ENCODE measurements around the gene TBCC. TPM values are rescaled to one million over a fixed set of nuclear protein-coding genes. Genes with fewer than 3 reads are reported as not detected.

Gene TBCC
- total and polyA plus RNA-seq, 7 experiments from 2014 or later = 39.6 to 119 (median 73.5) TPM

GRCh38 chr6:42787063-42787472 lies 41.2 kb upstream of the TBCC start:
- Histone ChIP-seq H3K36me3 (ENCODE audit: control insufficient read depth in 2 of 3, insufficient read depth in 3 of 3, low read length in 3 of 3) (peaks cover 0 to 14% (median 0%) of the 10 kb centered on the region in 3 experiments), H3K4me3 (ENCODE audit: low read length) (no peak overlapping the region), H3K4me1 (ENCODE audit: control insufficient read depth in 2 of 2, insufficient read depth in 2 of 2, low read length in 2 of 2) (peaks cover 41 to 46% of the 10 kb centered on the region in 2 donors), H3K27ac (ENCODE audit: low read depth, low read length) (peak overlapping the region; percentile 100), H3K9me3 (ENCODE audit: control insufficient read depth in 2 of 3, low read length in 3 of 3) (no peaks in the 10 kb centered on the region), H3K27me3 (ENCODE audit: control insufficient read depth in 2 of 2, insufficient read depth in 2 of 2, low read length in 2 of 2) (no peaks in the 10 kb centered on the region)
- no peak for DNase-seq
- Mint-ChIP-seq H3K9me3 (peaks cover 0 to 2% (median 0%) of the 10 kb centered on the region in 11 donors), H3K4me1 (peaks cover 0 to 41% (median 26%) of the 10 kb centered on the region in 7 donors), H3K4me3 (no peak overlapping the region), H3K27ac (no peak overlapping the region), H3K36me3 (peaks cover 0 to 30% (median 15%) of the 10 kb centered on the region in 5 donors), H3K27me3 (no peaks in the 10 kb centered on the region)
- ChIA-PET POLR2A (interaction anchor here (0.8 to 27.2 kb wide), 4 partner anchors 9 to 95 kb away, joined by 3 to 1628 read pairs (median 240); partner anchors contain the start of gene TBCC), CTCF (no interaction called here)
- intact Hi-C loops (cut with micrococcal nuclease) = loop anchor here in 1 of 2 donors (10.0 kb wide), 1 partner anchor 188 kb away; the partner anchor contains the start of gene PEX6
- no peak for ATAC-seq

- intact Hi-C loops (cut with micrococcal nuclease) = loop anchor here in 1 of 2 donors (10.0 kb wide), 1 partner anchor 188 kb away; the partner anchor contains the start of gene PEX6
- no peak for ATAC-seq
Measured at GRCh38 chr6:42786525-42786985, 40.7 kb upstream of the TBCC start.

GRCh38 chr6:42784717-42785498 lies 39.0 kb upstream of the TBCC start:
- ATAC-seq (no peak), DNase-seq (peak in 1 of 9 donors; percentile 29)
- Histone ChIP-seq H3K27me3 (ENCODE audit: control insufficient read depth in 2 of 2, insufficient read depth in 2 of 2, low read length in 2 of 2) (no peaks in the 10 kb centered on the region), H3K4me1 (ENCODE audit: control insufficient read depth in 2 of 2, insufficient read depth in 2 of 2, low read length in 2 of 2) (peaks cover 44 to 49% of the 10 kb centered on the region in 2 donors), H3K4me3 (ENCODE audit: low read length) (peak overlapping the region; percentile 89), H3K36me3 (ENCODE audit: control insufficient read depth in 2 of 3, insufficient read depth in 3 of 3, low read length in 3 of 3) (peaks cover 0 to 13% (median 0%) of the 10 kb centered on the region in 3 experiments), H3K9me3 (ENCODE audit: control insufficient read depth in 2 of 3, low read length in 3 of 3) (no peaks in the 10 kb centered on the region), H3K27ac (ENCODE audit: low read depth, low read length) (peak overlapping the region; percentile 100)
- Mint-ChIP-seq H3K36me3 (peaks cover 0 to 28% (median 10%) of the 10 kb centered on the region in 5 donors), H3K4me3 (no peak overlapping the region), H3K27me3 (no peaks in the 10 kb centered on the region), H3K9me3 (peaks cover 0 to 4% (median 0%) of the 10 kb centered on the region in 11 donors), H3K4me1 (peaks cover 14 to 39% (median 17%) of the 10 kb centered on the region in 7 donors), H3K27ac (peak overlapping the region in 1 of 9 donors; percentile 98)
- ChIA-PET CTCF (interaction anchor here (0.6 to 2.2 kb wide), 4 partner anchors 10 to 47 kb away, joined by 3 to 6 read pairs (median 4); partner anchors contain the start of gene TBCC), POLR2A (interaction anchor here (0.5 to 27.2 kb wide), 22 partner anchors 8 to 1683 kb away, joined by 3 to 1628 read pairs (median 4); partner anchors contain the start of genes RPL7L1 and TBCC)
- intact Hi-C loops (cut with micrococcal nuclease) = loop anchor here (1.0 to 10.0 kb wide), 5 partner anchors 34 to 190 kb away; partner anchors contain the start of genes PEX6 (in 1 of the 2) and RPL7L1 (in 1 of the 2)

More at GRCh38 chr6:42786525-42786985, 40.7 kb upstream of the TBCC start:
- H3K27me3 ChIP-seq (ENCODE audit: control insufficient read depth in 2 of 2, insufficient read depth in 2 of 2, low read length in 2 of 2) = no peaks in the 10 kb centered on the region
- CTCF ChIA-PET = no interaction called here
- no peak for DNase-seq
- Mint-ChIP-seq H3K27ac (no peak overlapping the region), H3K36me3 (peaks cover 0 to 30% (median 15%) of the 10 kb centered on the region in 5 donors), H3K4me3 (no peak overlapping the region), H3K27me3 (no peaks in the 10 kb centered on the region), H3K9me3 (peaks cover 0 to 4% (median 0%) of the 10 kb centered on the region in 11 donors), H3K4me1 (peaks cover 0 to 41% (median 21%) of the 10 kb centered on the region in 7 donors)
- no peak overlapping the region for H3K4me3 ChIP-seq (ENCODE audit: low read length)
- H3K9me3 ChIP-seq (ENCODE audit: control insufficient read depth in 2 of 3, low read length in 3 of 3) = no peaks in the 10 kb centered on the region
- POLR2A ChIA-PET = interaction anchor here (0.7 to 27.2 kb wide), 4 partner anchors 15 to 94 kb away, joined by 3 to 1628 read pairs (median 240); partner anchors contain the start of gene TBCC
- H3K4me1 ChIP-seq (ENCODE audit: control insufficient read depth in 2 of 2, insufficient read depth in 2 of 2, low read length in 2 of 2) = peaks cover 41 to 46% of the 10 kb centered on the region in 2 donors
- H3K36me3 ChIP-seq (ENCODE audit: control insufficient read depth in 2 of 3, insufficient read depth in 3 of 3, low read length in 3 of 3) = peaks cover 0 to 14% (median 0%) of the 10 kb centered on the region in 3 experiments
- H3K27ac ChIP-seq (ENCODE audit: low read depth, low read length) = peak overlapping the region; percentile 100

- H3K36me3 ChIP-seq (ENCODE audit: control insufficient read depth in 2 of 3, insufficient read depth in 3 of 3, low read length in 3 of 3) = peaks cover 0 to 10% (median 0%) of the 10 kb centered on the region in 3 experiments
- H3K4me1 ChIP-seq (ENCODE audit: control insufficient read depth in 2 of 2, insufficient read depth in 2 of 2, low read length in 2 of 2) = peaks cover 45 to 47% of the 10 kb centered on the region in 2 donors
- H3K4me3 Mint-ChIP-seq = no peak overlapping the region
- H3K9me3 Mint-ChIP-seq = peaks cover 0 to 4% (median 0%) of the 10 kb centered on the region in 11 donors
- peaks cover 0 to 26% (median 10%) of the 10 kb centered on the region in 5 donors for H3K36me3 Mint-ChIP-seq
- no peak for ATAC-seq
- H3K27me3 ChIP-seq (ENCODE audit: control insufficient read depth in 2 of 2, insufficient read depth in 2 of 2, low read length in 2 of 2) = no peaks in the 10 kb centered on the region
- peak overlapping the region; percentile 89 for H3K4me3 ChIP-seq (ENCODE audit: low read length)
- peak overlapping the region in 1 of 9 donors; percentile 98 for H3K27ac Mint-ChIP-seq
- no peaks in the 10 kb centered on the region for H3K27me3 Mint-ChIP-seq
- DNase-seq = peak in 4 of 9 donors; percentile 39 to 55 (median 46)
- no peaks in the 10 kb centered on the region for H3K9me3 ChIP-seq (ENCODE audit: control insufficient read depth in 2 of 3, low read length in 3 of 3)
- peak overlapping the region; percentile 100 for H3K27ac ChIP-seq (ENCODE audit: low read depth, low read length)
- peaks cover 10 to 37% (median 22%) of the 10 kb centered on the region in 7 donors for H3K4me1 Mint-ChIP-seq
- ChIA-PET POLR2A (interaction anchor here (0.5 to 27.2 kb wide), 28 partner anchors 9 to 1683 kb away, joined by 3 to 1628 read pairs (median 4); partner anchors contain the start of genes RPL7L1 and TBCC), CTCF (interaction anchor here (0.6 to 2.2 kb wide), 6 partner anchors 9 to 96 kb away, joined by 3 to 6 read pairs (median 3); partner anchors contain the start of genes RPL7L1 and TBCC)
- intact Hi-C loops (cut with micrococcal nuclease) = loop anchor here (1.0 to 10.0 kb wide), 6 partner anchors 35 to 387 kb away; partner anchors contain the start of genes SRF (in 2 of the 2), PEX6 (in 1 of the 2) and RPL7L1 (in 1 of the 2)
Measured at GRCh38 chr6:42783876-42784642, 38.2 kb upstream of the TBCC start.

GRCh38 chr6:42783177-42783875 lies 37.4 kb upstream of the TBCC start:
- peak; percentile 69 for ATAC-seq
- peak; percentile 74 to 95 (median 89) for DNase-seq
- Mint-ChIP-seq H3K27ac (peak overlapping the region in 1 of 9 donors; percentile 98), H3K27me3 (no peaks in the 10 kb centered on the region), H3K4me3 (peak overlapping the region in 2 of 10 donors; percentile 89 to 98), H3K4me1 (peaks cover 3 to 30% (median 23%) of the 10 kb centered on the region in 7 donors), H3K9me3 (peaks cover 0 to 4% (median 0%) of the 10 kb centered on the region in 11 donors), H3K36me3 (peaks cover 0 to 20% (median 3%) of the 10 kb centered on the region in 5 donors)
- Histone ChIP-seq H3K27ac (ENCODE audit: low read depth, low read length) (peak overlapping the region; percentile 100), H3K36me3 (ENCODE audit: control insufficient read depth in 2 of 3, insufficient read depth in 3 of 3, low read length in 3 of 3) (peaks cover 0 to 10% (median 0%) of the 10 kb centered on the region in 3 experiments), H3K4me3 (ENCODE audit: low read length) (peak overlapping the region; percentile 89), H3K27me3 (ENCODE audit: control insufficient read depth in 2 of 2, insufficient read depth in 2 of 2, low read length in 2 of 2) (no peaks in the 10 kb centered on the region), H3K4me1 (ENCODE audit: control insufficient read depth in 2 of 2, insufficient read depth in 2 of 2, low read length in 2 of 2) (peaks cover 42 to 45% of the 10 kb centered on the region in 2 donors), H3K9me3 (ENCODE audit: control insufficient read depth in 2 of 3, low read length in 3 of 3) (no peaks in the 10 kb centered on the region)
- ChIA-PET POLR2A (interaction anchor here (0.6 to 27.2 kb wide), 27 partner anchors 7 to 601 kb away, joined by 3 to 1628 read pairs (median 4); partner anchors contain the start of genes CNPY3, KLHDC3, MEA1 and RPL7L1), CTCF (interaction anchor here (0.5 to 2.2 kb wide), 9 partner anchors 11 to 360 kb away, joined by 3 to 14 read pairs (median 3); partner anchors contain the start of genes RPL7L1 and TBCC)
- intact Hi-C loops (cut with micrococcal nuclease) = loop anchor here (2.0 to 10.0 kb wide), 3 partner anchors 56 to 387 kb away; partner anchors contain the start of genes SRF (in 2 of the 2) and PEX6 (in 1 of the 2)
